ENCODE data around the gene CST7.

Gene CST7

GRCh38 chr20:24952376-24953208 is 3.5 kb downstream of the CST7 start:
- Mint-ChIP-seq H3K4me3 (peak overlapping the region; percentile 89), H3K27me3 (no peaks in the 10 kb centered on the region), H3K36me3 (ENCODE audit: low read depth) (peaks cover 44% of the 10 kb centered on the region), H3K9me3 (peaks cover 6% of the 10 kb centered on the region), H3K4me1 (peaks cover 60% of the 10 kb centered on the region), H3K27ac (peak overlapping the region; percentile 69)
- DNase-seq, result no peak
- ATAC-seq, result no peak

GRCh38 chr20:24953209-24953575 is 4.1 kb downstream of the CST7 start:
- Mint-ChIP-seq H3K4me3 (peak overlapping the region; percentile 46), H3K36me3 (ENCODE audit: low read depth) (peaks cover 42% of the 10 kb centered on the region), H3K9me3 (no peaks in the 10 kb centered on the region), H3K4me1 (peaks cover 54% of the 10 kb centered on the region), H3K27ac (peak overlapping the region; percentile 69), H3K27me3 (no peaks in the 10 kb centered on the region)
- DNase-seq (no peak), ATAC-seq (no peak)

- Mint-ChIP-seq H3K9me3 (no peaks in the 10 kb centered on the region), H3K27me3 (no peaks in the 10 kb centered on the region), H3K4me1 (peaks cover 49% of the 10 kb centered on the region), H3K4me3 (peak overlapping the region; percentile 46), H3K36me3 (ENCODE audit: low read depth) (peaks cover 39% of the 10 kb centered on the region), H3K27ac (peak overlapping the region; percentile 69)
- no peak for DNase-seq
- ATAC-seq, result peak; percentile 3
Measured at GRCh38 chr20:24953621-24954133, 4.6 kb downstream of the CST7 start.

GRCh38 chr20:24954151-24954550 is 5.1 kb downstream of the CST7 start:
- Mint-ChIP-seq H3K4me1 (peaks cover 46% of the 10 kb centered on the region), H3K36me3 (ENCODE audit: low read depth) (peaks cover 36% of the 10 kb centered on the region), H3K27ac (peak overlapping the region; percentile 69), H3K4me3 (peak overlapping the region; percentile 38), H3K27me3 (no peaks in the 10 kb centered on the region), H3K9me3 (no peaks in the 10 kb centered on the region)
- ATAC-seq, result no peak
- no peak for DNase-seq

- DNase-seq (no peak), ATAC-seq (no peak)
- H3K4me3 Mint-ChIP-seq, result peak overlapping the region; percentile 40
- no peaks in the 10 kb centered on the region for H3K9me3 Mint-ChIP-seq
- H3K4me1 Mint-ChIP-seq, result peaks cover 44% of the 10 kb centered on the region
- no peaks in the 10 kb centered on the region for H3K27me3 Mint-ChIP-seq
- peaks cover 38% of the 10 kb centered on the region for H3K36me3 Mint-ChIP-seq (ENCODE audit: low read depth)
- peak overlapping the region; percentile 80 for H3K27ac Mint-ChIP-seq
Measured at GRCh38 chr20:24954566-24954965, 5.5 kb downstream of the CST7 start.

GRCh38 chr20:24955045-24955444 is 6.0 kb downstream of the CST7 start:
- no peaks in the 10 kb centered on the region for H3K27me3 Mint-ChIP-seq
- ATAC-seq (peak; percentile 21), DNase-seq (no peak)
- peak overlapping the region; percentile 80 for H3K27ac Mint-ChIP-seq
- peaks cover 41% of the 10 kb centered on the region for H3K36me3 Mint-ChIP-seq (ENCODE audit: low read depth)
- H3K9me3 Mint-ChIP-seq, result no peaks in the 10 kb centered on the region
- peak overlapping the region; percentile 40 for H3K4me3 Mint-ChIP-seq
- peaks cover 41% of the 10 kb centered on the region for H3K4me1 Mint-ChIP-seq

- Mint-ChIP-seq H3K36me3 (ENCODE audit: low read depth) (peaks cover 44% of the 10 kb centered on the region), H3K27me3 (no peaks in the 10 kb centered on the region), H3K9me3 (no peaks in the 10 kb centered on the region), H3K4me1 (peaks cover 45% of the 10 kb centered on the region), H3K4me3 (no peak overlapping the region), H3K27ac (peak overlapping the region; percentile 69)
- ATAC-seq (no peak), DNase-seq (no peak)
Measured at GRCh38 chr20:24956001-24956841, 7.2 kb downstream of the CST7 start.

- peaks cover 51% of the 10 kb centered on the region for H3K4me1 Mint-ChIP-seq
- H3K27ac Mint-ChIP-seq, result no peak overlapping the region
- H3K4me3 Mint-ChIP-seq, result no peak overlapping the region
- peaks cover 46% of the 10 kb centered on the region for H3K36me3 Mint-ChIP-seq (ENCODE audit: low read depth)
- ATAC-seq, result no peak
- no peak for DNase-seq
- no peaks in the 10 kb centered on the region for H3K27me3 Mint-ChIP-seq
- H3K9me3 Mint-ChIP-seq, result no peaks in the 10 kb centered on the region
Measured at GRCh38 chr20:24957326-24958016, 8.4 kb downstream of the CST7 start.

- Mint-ChIP-seq H3K36me3 (ENCODE audit: low read depth) (peaks cover 54% of the 10 kb centered on the region), H3K27ac (peak overlapping the region; percentile 23), H3K4me1 (peaks cover 44% of the 10 kb centered on the region), H3K4me3 (no peak overlapping the region), H3K27me3 (no peaks in the 10 kb centered on the region), H3K9me3 (no peaks in the 10 kb centered on the region)
- ATAC-seq, result no peak
- DNase-seq, result no peak
Measured at GRCh38 chr20:24958506-24959385, 9.7 kb downstream of the CST7 start.

GRCh38 chr20:24959591-24960301 is 10.7 kb downstream of the CST7 start:
- H3K27me3 Mint-ChIP-seq, result no peaks in the 10 kb centered on the region
- ATAC-seq, result no peak
- H3K4me3 Mint-ChIP-seq, result no peak overlapping the region
- no peak overlapping the region for H3K27ac Mint-ChIP-seq
- H3K4me1 Mint-ChIP-seq, result peaks cover 44% of the 10 kb centered on the region
- peaks cover 51% of the 10 kb centered on the region for H3K36me3 Mint-ChIP-seq (ENCODE audit: low read depth)
- DNase-seq, result no peak
- H3K9me3 Mint-ChIP-seq, result no peaks in the 10 kb centered on the region

GRCh38 chr20:24960302-24960801 is 11.3 kb downstream of the CST7 start:
- Mint-ChIP-seq H3K27ac (peak overlapping the region; percentile 68), H3K9me3 (no peaks in the 10 kb centered on the region), H3K4me3 (no peak overlapping the region), H3K27me3 (no peaks in the 10 kb centered on the region), H3K36me3 (ENCODE audit: low read depth) (peaks cover 51% of the 10 kb centered on the region), H3K4me1 (peaks cover 45% of the 10 kb centered on the region)
- DNase-seq (no peak), ATAC-seq (no peak)

GRCh38 chr20:24960861-24961260 is 11.8 kb downstream of the CST7 start:
- no peaks in the 10 kb centered on the region for H3K9me3 Mint-ChIP-seq
- no peak for ATAC-seq
- peak overlapping the region; percentile 68 for H3K27ac Mint-ChIP-seq
- DNase-seq, result no peak
- no peak overlapping the region for H3K4me3 Mint-ChIP-seq
- H3K4me1 Mint-ChIP-seq, result peaks cover 46% of the 10 kb centered on the region
- H3K27me3 Mint-ChIP-seq, result no peaks in the 10 kb centered on the region
- peaks cover 51% of the 10 kb centered on the region for H3K36me3 Mint-ChIP-seq (ENCODE audit: low read depth)

Measured in activated naive CD8-positive, alpha-beta T cell treated with anti-CD3 and anti-CD28 coated beads, Interleukin-2, amount 50 U/mL, for 24 hours (primary cell).